Type B pancreatic cell (in vitro differentiated cells): ENCODE measurements around the gene RNF111. TPM values are rescaled to one million over a fixed set of nuclear protein-coding genes. Genes with fewer than 3 reads are reported as not detected.

Experiments
- DNase-seq: peaks from one replicate; pipeline ENCODE4 v3.0.0; 2021; ENCODE audit warnings: mixed read lengths; ENCODE audit not compliant: unreplicated experiment; ENCODE audit errors: extremely low spot score
- H3K27ac Mint-ChIP-seq: 2 replicates; pipeline ENCODE4 v1.8.0; 2021; ENCODE audit warnings: mild to moderate bottlenecking, mixed read lengths
- H3K27me3 Mint-ChIP-seq: 2 replicates; pipeline ENCODE4 v1.8.0; 2021; ENCODE audit warnings: mixed read lengths
- H3K36me3 Mint-ChIP-seq: 2 replicates; pipeline ENCODE4 v1.8.0; 2021; ENCODE audit warnings: mixed read lengths
- H3K4me1 Mint-ChIP-seq: one replicate; pipeline ENCODE4 v1.8.0; 2021; ENCODE audit warnings: mixed read lengths; ENCODE audit not compliant: unreplicated experiment
- H3K4me3 Mint-ChIP-seq: 2 replicates; pipeline ENCODE4 v1.8.0; 2021; ENCODE audit warnings: mild to moderate bottlenecking, mixed read lengths
- H3K9me3 Mint-ChIP-seq: 2 replicates; pipeline ENCODE4 v1.8.0; 2021; ENCODE audit warnings: mixed read lengths
- CTCF ChIP-seq: fragments of 200-600 bp; sonication (generic); conservative IDR thresholded peaks from 2 replicates; pipeline ENCODE4 v1.5.0; 2021; ENCODE audit warnings: antibody characterized with exemption, mild to moderate bottlenecking
- total RNA-seq: library from RNA; stranded (reverse); gene quantifications from 2 replicates; pipeline ENCODE4 v1.2.1, GENCODE V29; 2021; ENCODE audit warnings: low replicate concordance

RNF111 gene
- total RNA-seq, 1 donor from 2014 or later = 31.0 TPM

- no peaks in the 10 kb centered on the region for H3K4me1 Mint-ChIP-seq
- H3K27me3 Mint-ChIP-seq = no peaks in the 10 kb centered on the region
- H3K4me3 Mint-ChIP-seq = no peak overlapping the region
- peaks cover 12% of the 10 kb centered on the region for H3K36me3 Mint-ChIP-seq
- no peak for DNase-seq
- no peak for TF ChIP-seq CTCF
- no peaks in the 10 kb centered on the region for H3K9me3 Mint-ChIP-seq
- no peak overlapping the region for H3K27ac Mint-ChIP-seq
These were observed 14.5 kb downstream of the RNF111 start for GRCh38 chr15:59001946-59002345.

- no peak for DNase-seq
- H3K9me3 Mint-ChIP-seq = no peaks in the 10 kb centered on the region
- TF ChIP-seq CTCF = no peak
- peaks cover 16% of the 10 kb centered on the region for H3K36me3 Mint-ChIP-seq
- no peak overlapping the region for H3K27ac Mint-ChIP-seq
- H3K27me3 Mint-ChIP-seq = no peaks in the 10 kb centered on the region
- no peaks in the 10 kb centered on the region for H3K4me1 Mint-ChIP-seq
- H3K4me3 Mint-ChIP-seq = no peak overlapping the region
These were observed 15.0 kb downstream of the RNF111 start for GRCh38 chr15:59002418-59002859.

GRCh38 chr15:59005579-59005978 lies 18.1 kb downstream of the RNF111 start:
- no peak for DNase-seq
- no peak for TF ChIP-seq CTCF
- H3K4me3 Mint-ChIP-seq = no peak overlapping the region
- H3K27ac Mint-ChIP-seq = no peak overlapping the region
- no peaks in the 10 kb centered on the region for H3K9me3 Mint-ChIP-seq
- H3K4me1 Mint-ChIP-seq = no peaks in the 10 kb centered on the region
- no peaks in the 10 kb centered on the region for H3K27me3 Mint-ChIP-seq
- peaks cover 21% of the 10 kb centered on the region for H3K36me3 Mint-ChIP-seq

GRCh38 chr15:59008086-59008485 lies 20.6 kb downstream of the RNF111 start:
- TF ChIP-seq CTCF = no peak
- Mint-ChIP-seq H3K27me3 (no peaks in the 10 kb centered on the region), H3K36me3 (peaks cover 17% of the 10 kb centered on the region), H3K4me1 (peaks cover 2% of the 10 kb centered on the region), H3K9me3 (no peaks in the 10 kb centered on the region), H3K27ac (no peak overlapping the region), H3K4me3 (no peak overlapping the region)
- DNase-seq = no peak

GRCh38 chr15:59011262-59011952 lies 23.9 kb downstream of the RNF111 start:
- Mint-ChIP-seq H3K27ac (no peak overlapping the region), H3K4me1 (peaks cover 14% of the 10 kb centered on the region), H3K27me3 (no peaks in the 10 kb centered on the region), H3K9me3 (peaks cover 2% of the 10 kb centered on the region), H3K4me3 (no peak overlapping the region), H3K36me3 (peaks cover 20% of the 10 kb centered on the region)
- TF ChIP-seq CTCF = no peak
- no peak for DNase-seq
